HG03139 (cell line): ENCODE data around the gene FAM20A.
"Not testable (repeated sequence)": the region's sequence is repeated elsewhere in the genome, so short reads cannot be mapped to it uniquely, and the experiment has no call there.

ENCODE experiments used
- ATAC-seq: cut with Tn5 transposase; IDR thresholded peaks from one replicate; pipeline ENCODE4 v1.9.1; 2021; ENCODE audit not compliant: unreplicated experiment

FAM20A gene

DNA sequence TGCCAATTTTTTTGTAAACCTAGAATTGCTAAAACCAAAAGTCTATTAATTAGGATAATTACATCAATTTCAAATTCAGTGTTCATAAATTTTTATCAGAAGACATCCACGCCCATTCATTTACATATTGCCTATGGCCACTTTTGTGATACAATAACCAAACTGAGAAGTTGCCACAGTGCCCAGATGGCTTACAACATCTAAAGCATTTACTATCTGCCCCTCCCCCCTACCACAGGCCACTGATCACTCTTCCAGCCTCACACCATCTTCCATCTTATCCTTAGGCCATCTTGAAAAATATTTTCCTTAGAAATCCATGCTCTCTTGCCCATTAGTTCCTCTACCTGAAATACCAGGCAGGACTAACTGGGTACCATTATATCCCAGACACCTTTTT lies 95.2 kb downstream of the FAM20A start:
- no peak for ATAC-seq

DNA sequence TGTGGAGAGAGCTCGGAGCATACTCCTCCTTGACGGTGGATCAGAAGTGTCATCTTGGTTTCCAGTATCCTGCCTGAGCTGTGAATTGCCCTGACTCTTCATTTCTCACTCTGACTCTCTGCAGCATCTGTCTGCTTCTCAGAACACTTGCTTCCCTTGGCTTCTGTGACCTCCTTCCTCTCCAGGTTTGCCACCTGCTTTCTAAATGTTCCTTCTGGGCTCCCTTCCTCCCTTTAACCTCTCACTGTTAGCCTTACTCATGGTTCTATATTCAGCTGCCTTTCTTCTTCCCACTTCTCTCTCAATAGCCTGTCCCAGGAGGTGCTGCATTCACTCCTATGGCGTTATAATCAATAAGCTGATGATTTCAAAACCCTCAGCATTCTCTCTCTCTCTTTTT lies 100.1 kb downstream of the FAM20A start:
- no peak for ATAC-seq

GRCh38 chr17:68499587-68499986 lies 101.6 kb downstream of the FAM20A start:
- no peak for ATAC-seq

- peak; percentile 29 for ATAC-seq
These were observed 102.5 kb downstream of the FAM20A start for GRCh38 chr17:68498479-68499326.

- peak; percentile 84 for ATAC-seq
These were observed 103.3 kb downstream of the FAM20A start for GRCh38 chr17:68497885-68498319.

DNA sequence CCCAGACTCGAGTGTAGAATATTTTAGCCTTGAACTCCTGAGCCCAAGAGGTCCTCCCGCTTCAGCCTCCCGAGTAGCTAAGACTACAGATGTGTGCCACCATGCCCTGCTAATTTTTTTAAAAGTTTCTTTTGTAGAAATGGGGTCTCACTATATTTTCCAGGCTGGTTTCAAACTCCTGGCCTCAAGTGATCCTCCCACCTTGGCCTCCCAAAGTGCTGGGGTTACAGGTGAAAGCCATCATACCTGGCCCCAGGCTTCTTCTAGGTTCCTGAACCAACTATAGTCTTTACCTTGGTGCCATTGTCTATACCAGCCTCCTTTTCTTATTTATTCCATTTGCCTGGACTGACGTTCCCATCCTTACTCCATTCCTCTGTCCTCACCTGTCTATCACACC lies 106.1 kb downstream of the FAM20A start:
- no peak for ATAC-seq

GRCh38 chr17:68492394-68493054 lies 108.6 kb downstream of the FAM20A start:
- ATAC-seq: not testable (repeated sequence)

DNA sequence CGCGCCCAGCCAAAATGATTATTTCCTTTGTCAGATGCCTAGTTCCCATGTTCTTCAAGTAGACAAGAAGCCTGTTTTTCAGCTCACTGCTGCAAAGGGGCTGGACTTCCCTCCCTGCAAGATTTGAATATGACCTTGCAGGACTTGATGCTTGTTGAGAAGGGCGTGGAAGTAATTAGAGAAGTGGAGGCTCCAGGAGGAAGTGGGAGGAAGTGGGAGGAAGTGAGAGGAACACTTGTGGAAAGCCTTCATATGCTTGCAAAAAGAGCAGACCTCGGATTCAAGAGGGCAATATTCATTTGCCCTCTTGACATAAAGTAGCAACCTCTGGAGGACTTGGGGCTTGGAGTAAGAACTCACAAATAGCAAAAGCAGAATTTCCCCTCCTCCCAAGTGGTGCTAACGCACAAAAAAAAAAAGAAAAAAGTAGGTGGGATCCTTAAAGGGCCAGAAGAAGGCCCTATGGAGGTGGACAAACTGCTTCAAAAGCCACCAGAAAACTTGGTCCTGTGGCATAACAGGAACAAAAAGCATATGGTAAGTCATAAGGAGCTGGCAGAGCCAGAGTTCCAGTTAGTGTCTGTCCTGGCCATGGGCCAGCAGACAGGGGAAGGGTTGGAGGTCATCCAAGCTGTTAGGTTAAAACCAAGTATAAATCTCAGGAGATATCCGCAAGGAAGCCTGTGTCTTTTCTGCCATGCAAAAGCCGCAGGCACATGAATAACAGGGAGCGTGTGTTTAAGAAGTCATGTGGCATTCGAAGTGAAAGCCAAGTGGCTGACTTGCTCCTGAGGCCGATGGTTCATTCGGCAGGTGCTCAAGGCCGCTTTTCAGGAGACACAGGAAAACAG lies 109.6 kb downstream of the FAM20A start:
- no peak for ATAC-seq

DNA sequence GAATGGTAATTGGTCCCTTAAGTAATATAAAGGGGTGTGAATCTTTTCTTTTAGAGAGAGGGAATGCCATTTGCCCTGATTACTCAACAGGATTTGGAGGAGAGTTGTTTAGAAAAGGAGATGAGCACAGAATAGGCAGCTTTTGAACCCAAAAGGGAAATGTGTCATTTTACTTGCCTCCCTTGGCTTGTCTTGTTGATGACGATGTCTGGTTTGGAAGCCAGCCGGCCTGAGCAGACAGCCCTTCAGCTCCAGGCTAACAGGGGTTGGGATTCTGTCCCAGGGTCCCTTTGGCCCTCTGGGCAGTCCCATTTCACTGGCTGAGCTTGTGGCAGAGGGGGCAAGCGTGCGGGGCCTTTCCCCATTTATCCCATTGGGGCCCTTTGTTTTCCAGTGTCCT lies 111.2 kb downstream of the FAM20A start:
- ATAC-seq: no peak
